Stomach (tissue), 4 donors: ENCODE measurements around the gene ITCH.

ENCODE experiments used
- EP300 ChIP-seq: sonication (generic); formaldehyde crosslinking; IDR thresholded peaks from one replicate; pipeline ENCODE4 v1.6.1; 2017; ENCODE audit warnings: antibody characterized with exemption
- POLR2A ChIP-seq, 4 donors: fragments of 450-650 bp; IDR thresholded peaks; one replicate each; pipeline ENCODE4 v1.6.1; 2016; ENCODE audit warnings: antibody characterized with exemption in 4 of 4, control low read depth in 2 of 4, mild to moderate bottlenecking in 1 of 4, moderate library complexity in 1 of 4
- POLR2AphosphoS5 ChIP-seq, 3 donors: sonication (generic); formaldehyde crosslinking; IDR thresholded peaks; one replicate each; pipeline ENCODE4 v1.6.1; 2016; ENCODE audit warnings: antibody characterized with exemption in 3 of 3
- TF ChIP-seq, protein P1 (sequence below), 7 experiments: fragments of 450-650 bp in 4 of 7; fragments of 200-600 bp in 3 of 7; sonication (generic) in 3 of 7; IDR thresholded peaks; one replicate each; pipeline ENCODE4 v1.5.1; 2016 to 2019; ENCODE audit warnings: antibody characterized with exemption in 7 of 7, control low read depth in 2 of 7, mild to moderate bottlenecking in 1 of 7

DNA sequence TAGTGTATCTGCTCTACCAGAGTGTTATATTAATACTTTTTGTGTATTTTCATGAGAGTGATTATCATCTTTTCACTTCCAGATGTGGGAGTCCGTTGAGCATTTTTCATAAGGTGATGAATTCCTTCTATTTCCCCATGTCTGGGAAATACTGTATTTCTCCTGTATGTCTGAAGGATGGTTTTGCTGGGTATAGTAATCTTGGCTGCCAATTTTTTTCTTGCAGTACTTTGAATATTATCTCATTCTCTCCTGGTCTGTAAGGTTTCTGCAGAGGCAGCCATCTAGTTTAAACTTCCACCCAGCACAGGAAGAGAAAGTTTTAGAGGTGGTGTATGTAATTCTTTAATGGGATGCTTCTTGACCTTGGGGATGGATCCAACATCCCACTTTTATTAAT is 137.8 kb downstream of the ITCH start:
- TF ChIP-seq POLR2A (IDR thresholded peaks at IDR 0.05) (no peak), POLR2AphosphoS5 (IDR thresholded peaks at IDR 0.05) (no peak), EP300 (no peak)
- TF ChIP-seq, protein P1, sequence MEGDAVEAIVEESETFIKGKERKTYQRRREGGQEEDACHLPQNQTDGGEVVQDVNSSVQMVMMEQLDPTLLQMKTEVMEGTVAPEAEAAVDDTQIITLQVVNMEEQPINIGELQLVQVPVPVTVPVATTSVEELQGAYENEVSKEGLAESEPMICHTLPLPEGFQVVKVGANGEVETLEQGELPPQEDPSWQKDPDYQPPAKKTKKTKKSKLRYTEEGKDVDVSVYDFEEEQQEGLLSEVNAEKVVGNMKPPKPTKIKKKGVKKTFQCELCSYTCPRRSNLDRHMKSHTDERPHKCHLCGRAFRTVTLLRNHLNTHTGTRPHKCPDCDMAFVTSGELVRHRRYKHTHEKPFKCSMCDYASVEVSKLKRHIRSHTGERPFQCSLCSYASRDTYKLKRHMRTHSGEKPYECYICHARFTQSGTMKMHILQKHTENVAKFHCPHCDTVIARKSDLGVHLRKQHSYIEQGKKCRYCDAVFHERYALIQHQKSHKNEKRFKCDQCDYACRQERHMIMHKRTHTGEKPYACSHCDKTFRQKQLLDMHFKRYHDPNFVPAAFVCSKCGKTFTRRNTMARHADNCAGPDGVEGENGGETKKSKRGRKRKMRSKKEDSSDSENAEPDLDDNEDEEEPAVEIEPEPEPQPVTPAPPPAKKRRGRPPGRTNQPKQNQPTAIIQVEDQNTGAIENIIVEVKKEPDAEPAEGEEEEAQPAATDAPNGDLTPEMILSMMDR (IDR thresholded peaks at IDR 0.05) = no peak
